Esophagus muscularis mucosa (tissue), 4 donors: ENCODE measurements around the gene SEPTIN8.

ENCODE experiments used
- CTCF ChIP-seq, 3 experiments: fragments of 200-600 bp in 2 of 3; fragments of 450-650 bp in 1 of 3; sonication (generic) in 2 of 3; IDR thresholded peaks; one replicate each; pipeline ENCODE4 v1.5.1; 2017 to 2019; ENCODE audit warnings: antibody characterized with exemption in 3 of 3, mild to moderate bottlenecking in 2 of 3, moderate library complexity in 1 of 3
- EP300 ChIP-seq: sonication (generic); formaldehyde crosslinking; IDR thresholded peaks from one replicate; pipeline ENCODE4 v1.6.1; 2017; ENCODE audit warnings: antibody characterized with exemption
- POLR2A ChIP-seq: fragments of 450-650 bp; IDR thresholded peaks from one replicate; pipeline ENCODE4 v1.6.1; 2017; ENCODE audit warnings: antibody characterized with exemption, moderate library complexity, mild to moderate bottlenecking, low read depth
- POLR2AphosphoS5 ChIP-seq, 2 donors: sonication (generic); formaldehyde crosslinking; IDR thresholded peaks; one replicate each; pipeline ENCODE4 v1.6.1; 2017; ENCODE audit warnings: antibody characterized with exemption in 2 of 2

- TF ChIP-seq CTCF (IDR thresholded peaks at IDR 0.05) (no peak), EP300 (no peak), POLR2A (no peak), POLR2AphosphoS5 (IDR thresholded peaks at IDR 0.05) (no peak)
Observed at GRCh38 chr5:132746592-132746953, 30.5 kb downstream of the SEPTIN8 start.
